Measurements from ENCODE around the gene PHACTR4. TPM values are rescaled to one million over a fixed set of nuclear protein-coding genes. Genes with fewer than 3 reads are reported as not detected.
A peak's percentile ranks its signal among the peaks of the same experiment; 100 is the strongest.

PHACTR4 gene
- total and polyA plus RNA-seq, 2 of the 13 experiments (the other 11 are each of a cell fraction or from before 2014, with no cell fraction given), result 13.9 to 17.1 TPM

DNA sequence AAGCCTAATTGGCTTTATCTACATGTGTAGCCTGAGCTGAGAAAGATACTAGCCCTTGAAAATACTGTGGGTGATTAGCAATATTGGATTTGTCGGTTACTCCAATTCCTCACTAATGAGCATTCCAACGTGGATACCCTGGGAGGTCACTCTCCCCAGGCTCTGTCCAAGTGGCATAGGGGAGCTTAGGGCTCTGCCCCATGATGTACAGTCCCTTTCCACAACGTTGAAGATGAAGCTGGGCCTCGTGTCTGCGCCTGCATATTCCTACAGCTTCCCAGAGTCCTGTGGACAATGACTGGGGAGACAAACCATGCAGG is 138.9 kb downstream of the PHACTR4 start (continued):
- TF ChIP-seq FOXC1 (CRISPR knock-in tag; IDR thresholded peaks at IDR 0.05; ENCODE audit: borderline replicate concordance), result no peak
- no peak for TF ChIP-seq ZNF614 (CRISPR knock-in tag; IDR thresholded peaks at IDR 0.05; ENCODE audit: borderline replicate concordance)
- TF ChIP-seq POLR2A (IDR thresholded peaks at IDR 0.05; ENCODE audit: insufficient read depth in 1 of 2, low read depth in 2 of 2, low read length in 2 of 2), result peak; percentile 61 to 68; a peak in 3 of 4 replicates
- TF ChIP-seq, protein P1, sequence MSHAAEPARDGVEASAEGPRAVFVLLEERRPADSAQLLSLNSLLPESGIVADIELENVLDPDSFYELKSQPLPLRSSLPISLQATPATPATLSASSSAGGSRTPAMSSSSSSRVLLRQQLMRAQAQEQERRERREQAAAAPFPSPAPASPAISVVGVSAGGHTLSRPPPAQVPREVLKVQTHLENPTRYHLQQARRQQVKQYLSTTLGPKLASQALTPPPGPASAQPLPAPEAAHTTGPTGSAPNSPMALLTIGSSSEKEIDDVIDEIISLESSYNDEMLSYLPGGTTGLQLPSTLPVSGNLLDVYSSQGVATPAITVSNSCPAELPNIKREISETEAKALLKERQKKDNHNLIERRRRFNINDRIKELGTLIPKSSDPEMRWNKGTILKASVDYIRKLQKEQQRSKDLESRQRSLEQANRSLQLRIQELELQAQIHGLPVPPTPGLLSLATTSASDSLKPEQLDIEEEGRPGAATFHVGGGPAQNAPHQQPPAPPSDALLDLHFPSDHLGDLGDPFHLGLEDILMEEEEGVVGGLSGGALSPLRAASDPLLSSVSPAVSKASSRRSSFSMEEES (CRISPR knock-in tag; IDR thresholded peaks at IDR 0.05), result no peak
- TF ChIP-seq ZC3H13 (CRISPR knock-in tag; IDR thresholded peaks at IDR 0.05), result peak; percentile 45; the same call in 1 of the 2 replicates
- no peak for TF ChIP-seq DPF2 (CRISPR knock-in tag; IDR thresholded peaks at IDR 0.05; ENCODE audit: borderline replicate concordance, low read depth)
- TF ChIP-seq SRSF9 (IDR thresholded peaks at IDR 0.05; ENCODE audit: borderline replicate concordance, insufficient read depth, low read depth, low read length, poor library complexity, severe bottlenecking), result no peak
- TF ChIP-seq, protein P2, sequence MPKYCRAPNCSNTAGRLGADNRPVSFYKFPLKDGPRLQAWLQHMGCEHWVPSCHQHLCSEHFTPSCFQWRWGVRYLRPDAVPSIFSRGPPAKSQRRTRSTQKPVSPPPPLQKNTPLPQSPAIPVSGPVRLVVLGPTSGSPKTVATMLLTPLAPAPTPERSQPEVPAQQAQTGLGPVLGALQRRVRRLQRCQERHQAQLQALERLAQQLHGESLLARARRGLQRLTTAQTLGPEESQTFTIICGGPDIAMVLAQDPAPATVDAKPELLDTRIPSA (CRISPR knock-in tag; IDR thresholded peaks at IDR 0.05; ENCODE audit: borderline replicate concordance), result no peak
- TF ChIP-seq TGIF2 (CRISPR knock-in tag; IDR thresholded peaks at IDR 0.05), result peak; percentile 66; the same call in 1 of the 2 replicates
- no peak for TF ChIP-seq SNRNP70 (IDR thresholded peaks at IDR 0.05; ENCODE audit: low read depth, low read length)
- TF ChIP-seq PAF1 (CRISPR knock-in tag; IDR thresholded peaks at IDR 0.05), result peak; percentile 95
- no peak for TF ChIP-seq ZNF543 (CRISPR knock-in tag; IDR thresholded peaks at IDR 0.05)
- TF ChIP-seq RBFOX2 (IDR thresholded peaks at IDR 0.05; ENCODE audit: low read depth, low read length), result peak; percentile 82
- TF ChIP-seq KLF6 (CRISPR knock-in tag; IDR thresholded peaks at IDR 0.05), result no peak
- TF ChIP-seq SRY (CRISPR knock-in tag; IDR thresholded peaks at IDR 0.05), result no peak
- TF ChIP-seq JUNB (CRISPR knock-in tag; IDR thresholded peaks at IDR 0.05; ENCODE audit: borderline replicate concordance), result no peak
- TF ChIP-seq RBM22 (optimal IDR thresholded peaks at IDR 0.05; ENCODE audit: low read length), result peak; percentile 99
- TF ChIP-seq, protein P3, sequence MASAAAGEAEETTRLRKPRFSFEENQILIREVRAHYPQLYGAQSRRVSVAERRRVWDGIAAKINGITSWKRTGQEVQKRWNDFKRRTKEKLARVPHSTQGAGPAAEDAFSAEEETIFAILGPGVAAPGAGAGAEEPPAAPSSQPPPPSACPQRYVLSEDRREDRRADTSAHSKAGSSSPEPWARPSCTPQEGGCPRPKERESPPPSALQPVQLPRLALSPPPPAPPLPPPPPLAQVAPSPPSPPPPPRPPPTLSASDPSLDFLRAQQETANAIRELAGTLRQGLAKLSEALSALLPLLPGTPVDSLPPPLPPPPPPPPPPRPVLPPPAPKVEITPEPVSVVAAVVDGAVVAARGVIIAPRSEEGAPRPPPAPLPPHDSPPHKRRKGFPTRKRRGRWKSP (CRISPR knock-in tag; IDR thresholded peaks at IDR 0.05), result no peak
- peak; percentile 52 for TF ChIP-seq POLR2G (IDR thresholded peaks at IDR 0.05; ENCODE audit: low read depth, low read length)
- no peak for TF ChIP-seq ZNF34 (CRISPR knock-in tag; IDR thresholded peaks at IDR 0.05; ENCODE audit: borderline replicate concordance)
